Rectal smooth muscle tissue (tissue), 1 donor: ENCODE data around the gene CD58.
"Not testable (repeated sequence)": the region's sequence is repeated elsewhere in the genome, so short reads cannot be mapped to it uniquely, and the experiment has no call there.

ENCODE experiments used
- H3K27ac ChIP-seq: one replicate; pipeline ENCODE4 v1.7.0; 2013; ENCODE audit warnings: low read depth, low read length, inconsistent platforms
- H3K27me3 ChIP-seq: one replicate; pipeline ENCODE4 v1.7.0; 2013; ENCODE audit warnings: low read length; ENCODE audit not compliant: control insufficient read depth, insufficient read depth
- H3K36me3 ChIP-seq: one replicate; pipeline ENCODE4 v1.7.0; 2013; ENCODE audit warnings: low read length; ENCODE audit not compliant: control insufficient read depth, insufficient read depth
- H3K4me1 ChIP-seq: one replicate; pipeline ENCODE4 v1.7.0; 2013; ENCODE audit warnings: low read length; ENCODE audit not compliant: control insufficient read depth, insufficient read depth
- H3K4me3 ChIP-seq: one replicate; pipeline ENCODE4 v1.7.0; 2013; ENCODE audit warnings: low read length
- H3K9ac ChIP-seq: one replicate; pipeline ENCODE4 v1.7.0; 2013; ENCODE audit warnings: low read length

CD58 gene

GRCh38 chr1:116570358-116571214 lies at the start of gene CD58:
TSS of gene CD58 (minus strand) at chr1:116571026. CDS start at chr1:116570972, 54 bp downstream.
- Histone ChIP-seq H3K36me3 (no peaks in the 10 kb centered on the region), H3K4me1 (peaks cover 9% of the 10 kb centered on the region), H3K27ac (peak within 1 kb of the TSS; percentile 95), H3K27me3 (no peaks in the 10 kb centered on the region), H3K9ac (peak within 1 kb of the TSS; percentile 94), H3K4me3 (peak within 1 kb of the TSS; percentile 89)

- not testable (repeated sequence) for H3K4me1 ChIP-seq, H3K27ac ChIP-seq, H3K27me3 ChIP-seq, H3K36me3 ChIP-seq, H3K4me3 ChIP-seq, H3K9ac ChIP-seq
Measured at GRCh38 chr1:116620392-116620791, 49.6 kb upstream of the CD58 start.

- not testable (repeated sequence) for H3K9ac ChIP-seq, H3K4me3 ChIP-seq, H3K27ac ChIP-seq, H3K36me3 ChIP-seq, H3K27me3 ChIP-seq, H3K4me1 ChIP-seq
Measured at GRCh38 chr1:116619106-116619505, 48.3 kb upstream of the CD58 start.

- not testable (repeated sequence) for H3K36me3 ChIP-seq
Measured at GRCh38 chr1:116617808-116618207, 47.0 kb upstream of the CD58 start.

DNA sequence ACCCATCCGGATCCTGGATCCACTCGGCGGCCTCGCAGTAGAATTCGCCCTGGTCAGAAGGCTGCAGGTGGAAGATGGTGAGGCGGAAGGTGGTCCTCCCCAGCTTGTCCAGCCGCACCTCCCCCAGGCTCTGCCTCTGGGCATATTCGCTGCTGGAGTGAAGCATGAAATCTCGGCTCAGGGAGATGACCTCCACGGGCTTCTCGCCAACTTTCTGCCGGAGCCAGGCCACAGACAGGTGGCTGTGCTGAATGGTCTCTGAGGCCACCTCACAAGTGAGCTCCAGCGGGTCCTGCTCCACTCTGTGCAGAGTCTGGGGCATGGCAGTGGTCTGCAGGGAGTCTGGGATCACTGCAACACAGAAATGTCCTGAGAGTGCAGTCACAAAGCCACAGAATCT lies 43.0 kb upstream of the CD58 start:
- H3K4me1 ChIP-seq, H3K4me3 ChIP-seq, H3K36me3 ChIP-seq, H3K27me3 ChIP-seq, H3K27ac ChIP-seq, H3K9ac ChIP-seq: not testable (repeated sequence)

More at GRCh38 chr1:116617808-116618207, 47.0 kb upstream of the CD58 start:
- H3K9ac ChIP-seq, H3K27me3 ChIP-seq, H3K4me1 ChIP-seq, H3K4me3 ChIP-seq, H3K27ac ChIP-seq: not testable (repeated sequence)

GRCh38 chr1:116609801-116610371 lies 39.1 kb upstream of the CD58 start:
- H3K4me3 ChIP-seq, H3K4me1 ChIP-seq, H3K27me3 ChIP-seq, H3K27ac ChIP-seq, H3K36me3 ChIP-seq, H3K9ac ChIP-seq: not testable (repeated sequence)

DNA sequence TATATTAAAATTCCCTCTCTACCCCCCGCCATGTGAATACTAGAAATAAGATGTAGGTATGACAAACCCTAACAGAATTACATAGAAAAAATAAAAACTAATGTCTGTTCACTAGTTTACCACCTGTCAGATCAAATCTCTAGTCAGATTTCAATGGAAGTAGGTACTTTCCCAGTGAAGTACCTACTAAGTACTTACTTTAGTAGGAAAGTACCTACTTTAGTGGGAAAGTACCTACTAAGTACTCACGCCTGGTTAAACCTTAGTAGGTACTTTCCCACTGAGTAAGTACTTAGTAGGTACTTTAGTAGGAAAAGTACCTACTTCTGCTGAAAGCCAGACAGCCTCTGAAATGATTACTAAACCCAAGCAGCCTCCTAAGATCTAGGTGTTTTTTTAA lies 38.0 kb upstream of the CD58 start:
- H3K36me3 ChIP-seq, H3K27ac ChIP-seq, H3K4me3 ChIP-seq, H3K4me1 ChIP-seq, H3K9ac ChIP-seq, H3K27me3 ChIP-seq: not testable (repeated sequence)

GRCh38 chr1:116608151-116608550 lies 37.3 kb upstream of the CD58 start:
- not testable (repeated sequence) for H3K36me3 ChIP-seq, H3K27ac ChIP-seq, H3K4me3 ChIP-seq, H3K4me1 ChIP-seq, H3K27me3 ChIP-seq, H3K9ac ChIP-seq

- not testable (repeated sequence) for H3K27me3 ChIP-seq, H3K4me3 ChIP-seq, H3K4me1 ChIP-seq, H3K36me3 ChIP-seq, H3K27ac ChIP-seq, H3K9ac ChIP-seq
Measured at GRCh38 chr1:116607463-116607862, 36.6 kb upstream of the CD58 start.

DNA sequence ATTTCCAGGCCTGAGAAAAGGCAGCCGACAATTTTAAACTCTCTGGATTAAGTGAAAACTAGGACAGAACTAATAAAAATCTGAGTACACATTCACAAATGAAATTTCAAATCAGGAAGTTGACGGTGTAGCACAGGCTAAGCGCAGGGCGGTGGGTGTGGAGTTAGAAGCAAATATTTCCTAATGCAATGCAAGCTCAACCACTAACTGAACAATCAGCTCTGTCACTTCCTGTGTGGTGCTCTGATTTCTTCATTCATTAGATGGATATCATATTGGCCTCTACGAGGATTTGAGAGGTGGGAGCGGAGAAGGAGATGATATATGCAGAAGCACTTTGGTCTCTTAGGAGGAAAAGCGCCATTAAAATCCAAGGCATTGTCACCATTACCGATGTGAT lies 35.2 kb upstream of the CD58 start:
- H3K9ac ChIP-seq, H3K36me3 ChIP-seq, H3K4me3 ChIP-seq, H3K27ac ChIP-seq, H3K27me3 ChIP-seq, H3K4me1 ChIP-seq: not testable (repeated sequence)

- no peaks in the 10 kb centered on the region for H3K27me3 ChIP-seq
- no peaks in the 10 kb centered on the region for H3K4me1 ChIP-seq
- H3K4me3 ChIP-seq, result no peak overlapping the region
- no peak overlapping the region for H3K27ac ChIP-seq
- no peaks in the 10 kb centered on the region for H3K36me3 ChIP-seq
- H3K9ac ChIP-seq, result no peak overlapping the region
Measured at GRCh38 chr1:116605315-116605714, 34.5 kb upstream of the CD58 start.

- not testable (repeated sequence) for H3K36me3 ChIP-seq, H3K4me3 ChIP-seq, H3K4me1 ChIP-seq, H3K27me3 ChIP-seq, H3K9ac ChIP-seq, H3K27ac ChIP-seq
Measured at GRCh38 chr1:116604408-116604807, 33.6 kb upstream of the CD58 start.

GRCh38 chr1:116603646-116604045 lies 32.8 kb upstream of the CD58 start:
- H3K36me3 ChIP-seq, H3K9ac ChIP-seq, H3K4me3 ChIP-seq, H3K27me3 ChIP-seq, H3K27ac ChIP-seq, H3K4me1 ChIP-seq: not testable (repeated sequence)
